Aorta (tissue), 5 donors: ENCODE results near the gene ZRANB3. TPM values are rescaled to one million over a fixed set of nuclear protein-coding genes. Genes with fewer than 3 reads are reported as not detected.
"Not testable (repeated sequence)": the region's sequence is repeated elsewhere in the genome, so short reads cannot be mapped to it uniquely, and the experiment has no call there.

Experiments
- ATAC-seq: fragments of 200-7000 bp; cut with Tn5 transposase; one replicate; pipeline ENCODE4 v1.9.1; 2022; ENCODE audit warnings: moderate library complexity; ENCODE audit not compliant: low FRiP score
- DNase-seq, 2 donors: peaks; one replicate each; pipeline ENCODE4 v3.0.0-alpha.2; 2020
- H3K27ac ChIP-seq, 2 donors: one replicate each; pipeline ENCODE4 v1.5.1; 2013; ENCODE audit warnings: low read length in 2 of 2, mild to moderate bottlenecking in 2 of 2, moderate library complexity in 2 of 2, control low read depth in 1 of 2, inconsistent platforms in 1 of 2, low read depth in 1 of 2
- H3K27me3 ChIP-seq, 2 donors: one replicate each; pipeline ENCODE4 v1.6.1; 2013; ENCODE audit warnings: control low read depth in 1 of 2, low read length in 1 of 2, mild to moderate bottlenecking in 1 of 2, moderate library complexity in 1 of 2; ENCODE audit not compliant: insufficient read depth in 2 of 2, control insufficient read depth in 1 of 2
- H3K36me3 ChIP-seq, 2 donors: one replicate each; pipeline ENCODE4 v1.6.1; 2013; ENCODE audit warnings: control low read depth in 1 of 2, low read length in 1 of 2, mild to moderate bottlenecking in 1 of 2; ENCODE audit not compliant: insufficient read depth in 2 of 2, control insufficient read depth in 1 of 2
- H3K4me1 ChIP-seq, 2 donors: one replicate each; pipeline ENCODE4 v1.6.1; 2013; ENCODE audit warnings: low read length in 2 of 2, control low read depth in 1 of 2, mild to moderate bottlenecking in 1 of 2, moderate library complexity in 1 of 2; ENCODE audit not compliant: insufficient read depth in 2 of 2, control insufficient read depth in 1 of 2
- H3K4me3 ChIP-seq, 2 donors: one replicate each; pipeline ENCODE4 v1.5.1; 2013; ENCODE audit warnings: low read length in 2 of 2, control low read depth in 1 of 2, mild to moderate bottlenecking in 1 of 2
- H3K9me3 ChIP-seq: one replicate; pipeline ENCODE4 v1.6.1; 2013; ENCODE audit warnings: mild to moderate bottlenecking, low read length; ENCODE audit not compliant: control insufficient read depth
- WGBS, 2 donors: extraction: QIAGEN DNeasy Blood & Tissue Kit; methylation state at CpG; one replicate each; pipeline ENCODE4 v1.1.7; 2013; 5-methylcytosine and 5-hydroxymethylcytosine counted together
- intact Hi-C, 2 donors: fragments of 100-400 bp; cut with DNase I; formaldehyde crosslinking; loops; one replicate each; pipeline versions ENCODE4 v1.14.2 to v1.15.0; 2022
- polyA plus RNA-seq, 2 donors: library from polyadenylated mRNA; stranded (reverse); fragments of 200-250 nt; gene quantifications; one replicate each; pipeline ENCODE4 v1.2.3, GENCODE V29; 2013
- total RNA-seq, 2 donors: library from RNA; stranded (reverse); fragmentation: NEBNext Ultra II Directional; extraction: Animal tissue kit (Norgen Biotek cat#: 25700); gene quantifications; one replicate each; pipeline ENCODE4 v1.2.1, GENCODE V29; 2021
- donor health status: healthy with polysubstance abuse.
- donor health status: Bipolar disorder and iron deficiency.
- donor health status: DM: no; HTN: no; CAD: no.
- donor health status: DM: no; HTN: no; CAD: no.
- donor health status: DM: yes; HTN: yes; CAD: no.

ZRANB3 gene
- total and polyA plus RNA-seq, 4 donors = 3.6 to 4.2 (median 3.8) TPM; not detected in 1

GRCh38 chr2:135457279-135457678 is 73.7 kb downstream of the ZRANB3 start:
- Histone ChIP-seq H3K36me3 (no peaks in the 10 kb centered on the region), H3K4me3 (no peak overlapping the region), H3K4me1 (no peaks in the 10 kb centered on the region), H3K27ac (no peak overlapping the region), H3K9me3 (peaks cover 3% of the 10 kb centered on the region), H3K27me3 (no peaks in the 10 kb centered on the region)
- ATAC-seq (no peak), DNase-seq (no peak)
- intact Hi-C loops = no loop called here

DNA sequence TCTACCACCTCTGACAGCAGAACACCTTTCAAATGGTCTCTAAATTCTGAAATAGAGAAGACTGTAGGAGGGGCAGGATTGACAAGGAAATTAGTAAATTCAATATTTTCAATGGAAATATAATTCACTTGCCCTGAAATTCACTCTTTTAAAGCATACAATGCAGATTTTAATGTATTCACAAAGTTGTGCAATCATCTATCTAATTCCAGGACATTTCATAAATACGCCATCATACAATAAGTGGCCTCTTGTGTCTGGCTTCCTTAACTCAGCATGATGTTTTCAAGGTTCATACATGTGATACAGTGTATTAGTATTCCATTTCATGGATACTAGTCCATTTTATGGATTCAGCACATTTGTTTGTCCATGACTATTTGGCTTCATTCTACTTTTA is 74.2 kb downstream of the ZRANB3 start:
- no peaks in the 10 kb centered on the region for H3K27me3 ChIP-seq
- H3K36me3 ChIP-seq = no peaks in the 10 kb centered on the region
- H3K4me1 ChIP-seq = no peaks in the 10 kb centered on the region
- no peak overlapping the region for H3K27ac ChIP-seq
- 98 to 100% methylated on average over 1 of the region's 1 CpG for WGBS, 2 donors
- intact Hi-C loops = no loop called here
- no peak overlapping the region for H3K4me3 ChIP-seq
- DNase-seq (no peak), ATAC-seq (no peak)
- peaks cover 3% of the 10 kb centered on the region for H3K9me3 ChIP-seq

GRCh38 chr2:135456431-135456830 is 74.6 kb downstream of the ZRANB3 start:
- intact Hi-C loops = no loop called here
- ATAC-seq = no peak
- no peaks in the 10 kb centered on the region for H3K4me1 ChIP-seq
- no peak overlapping the region for H3K4me3 ChIP-seq
- DNase-seq = no peak
- H3K36me3 ChIP-seq = no peaks in the 10 kb centered on the region
- H3K27ac ChIP-seq = no peak overlapping the region
- 91 to 92% methylated on average over 2 of the region's 2 CpGs for WGBS, 2 donors
- no peaks in the 10 kb centered on the region for H3K27me3 ChIP-seq
- peaks cover 3% of the 10 kb centered on the region for H3K9me3 ChIP-seq

DNA sequence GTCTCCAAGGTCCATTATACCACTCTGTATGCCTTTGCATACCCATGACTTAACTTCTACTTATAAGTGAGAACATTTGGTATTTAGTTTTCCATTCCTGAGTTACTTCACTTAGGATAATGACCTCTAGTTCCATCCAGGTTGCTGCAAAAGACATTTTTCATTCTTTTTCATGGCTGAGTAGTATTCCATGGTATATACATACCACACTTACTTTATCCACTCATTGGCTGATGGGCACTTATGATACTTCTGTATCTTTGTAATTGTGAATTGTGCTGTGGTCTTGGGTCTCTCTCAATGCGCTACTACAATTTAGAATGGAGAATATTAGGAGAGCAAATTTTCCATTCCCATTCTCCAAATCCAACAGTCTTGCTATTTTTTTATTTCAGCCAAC is 76.4 kb downstream of the ZRANB3 start:
- 96 to 100% methylated on average over 1 of the region's 1 CpG for WGBS, 2 donors
- no peak for ATAC-seq
- no peak for DNase-seq

GRCh38 chr2:135453027-135453426 is 78.0 kb downstream of the ZRANB3 start:
- intact Hi-C loops, H3K27ac ChIP-seq, H3K36me3 ChIP-seq, H3K4me3 ChIP-seq, H3K9me3 ChIP-seq, ATAC-seq, DNase-seq, H3K4me1 ChIP-seq, H3K27me3 ChIP-seq: not testable (repeated sequence)
- 100% methylated on average over 1 of the region's 1 CpG for WGBS, 2 donors

More for the DNA sequence above, 76.4 kb downstream of the ZRANB3 start:
- Histone ChIP-seq H3K27me3 (no peaks in the 10 kb centered on the region), H3K9me3 (peaks cover 3% of the 10 kb centered on the region), H3K4me3 (no peak overlapping the region), H3K4me1 (no peaks in the 10 kb centered on the region), H3K36me3 (no peaks in the 10 kb centered on the region), H3K27ac (no peak overlapping the region)
- intact Hi-C loops = no loop called here

DNA sequence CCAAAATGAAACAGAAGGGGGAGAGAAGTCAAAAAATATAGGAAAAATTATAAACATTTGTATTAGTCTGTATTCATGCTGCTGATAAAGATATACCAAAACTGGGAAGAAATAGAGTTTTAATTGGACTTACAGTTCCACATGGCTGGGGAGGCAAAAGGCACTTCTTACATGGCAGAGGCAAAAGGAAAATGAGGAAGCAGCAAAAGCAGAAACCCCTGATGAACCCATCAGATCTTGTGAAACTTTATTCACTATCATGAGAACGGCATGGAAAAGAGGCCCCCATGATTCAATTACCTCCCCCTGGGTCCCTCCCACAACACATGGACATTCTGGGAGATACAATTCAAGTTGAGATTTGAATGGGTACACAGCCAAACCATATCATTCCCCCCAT is 79.1 kb downstream of the ZRANB3 start:
- WGBS, 2 donors = 90 to 97% methylated on average over 1 of the region's 1 CpG
- Histone ChIP-seq H3K4me3 (no peak overlapping the region), H3K4me1 (no peaks in the 10 kb centered on the region), H3K27ac (no peak overlapping the region), H3K9me3 (peaks cover 3% of the 10 kb centered on the region), H3K36me3 (no peaks in the 10 kb centered on the region), H3K27me3 (no peaks in the 10 kb centered on the region)
- no peak for ATAC-seq
- DNase-seq = no peak
- intact Hi-C loops = no loop called here

DNA sequence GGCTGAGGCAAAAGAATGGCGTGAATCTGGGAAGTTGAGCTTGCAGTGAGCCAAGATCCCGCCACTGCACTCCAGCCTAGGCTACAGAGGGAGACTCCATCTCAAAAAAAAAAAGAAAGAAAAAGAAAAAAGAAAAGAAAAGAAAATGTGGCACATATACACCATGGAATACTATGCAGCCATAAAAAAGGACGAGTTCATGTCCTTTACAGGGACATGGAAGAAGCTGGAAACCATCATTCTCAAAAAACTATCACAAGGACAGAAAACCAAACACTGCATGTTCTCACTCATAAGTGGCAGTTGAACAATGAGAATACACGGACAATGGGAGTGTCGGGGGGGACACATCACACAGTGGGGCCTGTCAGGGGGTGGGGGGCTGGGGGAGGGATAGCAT is 88.0 kb downstream of the ZRANB3 start:
- H3K4me3 ChIP-seq, H3K9me3 ChIP-seq, DNase-seq, ATAC-seq, H3K36me3 ChIP-seq, H3K27me3 ChIP-seq, H3K27ac ChIP-seq, intact Hi-C loops, H3K4me1 ChIP-seq: not testable (repeated sequence)
- WGBS, 2 donors = 92 to 97% methylated on average over 5 of the region's 5 CpGs

- DNase-seq, H3K9me3 ChIP-seq, H3K36me3 ChIP-seq, H3K4me3 ChIP-seq, H3K4me1 ChIP-seq, H3K27me3 ChIP-seq, ATAC-seq, intact Hi-C loops, H3K27ac ChIP-seq: not testable (repeated sequence)
- WGBS, 2 donors = 97% methylated on average over 6 of the region's 6 CpGs
Observed at GRCh38 chr2:135435155-135435554, 95.9 kb downstream of the ZRANB3 start.

GRCh38 chr2:135424849-135425248 is 106.2 kb downstream of the ZRANB3 start:
- intact Hi-C loops = no loop called here
- ATAC-seq = no peak
- no peak for DNase-seq
- Histone ChIP-seq H3K27ac (no peak overlapping the region), H3K27me3 (no peaks in the 10 kb centered on the region), H3K4me1 (no peaks in the 10 kb centered on the region), H3K4me3 (no peak overlapping the region), H3K36me3 (no peaks in the 10 kb centered on the region), H3K9me3 (no peaks in the 10 kb centered on the region)
- 68 to 77% methylated on average over 1 of the region's 1 CpG for WGBS, 2 donors
